ENCODE measurements around the gene PLK1. TPM values are rescaled to one million over a fixed set of nuclear protein-coding genes. Genes with fewer than 3 reads are reported as not detected.

Gene PLK1
- total and polyA plus RNA-seq, 2 of the 4 experiments (the other 2 are of a cell fraction): 19.4 to 59.0 TPM

- no peak for DNase-seq
- H3K27me3 ChIP-seq (ENCODE audit: control insufficient read depth, insufficient read depth, low read length): no peaks in the 10 kb centered on the region
- H3K9ac ChIP-seq (ENCODE audit: low read depth, low read length): no peak overlapping the region
- H2BK15ac ChIP-seq (ENCODE audit: low read depth, low read length): no peak overlapping the region
- ChIA-PET CTCF (interaction anchor here (1.3 kb wide), 1 partner anchor 9 kb away, joined by 3 read pairs; no protein-coding TSS in a partner anchor), POLR2A (ENCODE audit: unreplicated experiment) (no interaction called here)
- H2AK9ac ChIP-seq (replicated peaks; ENCODE audit: low read depth, low read length, poor library complexity): peak overlapping the region; percentile 48
- no peak overlapping the region for H2BK20ac ChIP-seq (ENCODE audit: low read depth, low read length)
- no peak overlapping the region for H3K4ac ChIP-seq (ENCODE audit: low read depth, low read length)
- H2AK5ac ChIP-seq (ENCODE audit: low read depth, low read length): no peak overlapping the region
- H3K23ac ChIP-seq (ENCODE audit: low read depth, low read length): no peak overlapping the region
- in situ Hi-C loops (cut with MboI; ENCODE audit: low sequenced_read_pairs) (loop anchor here (25.0 kb wide), 1 partner anchor 829 kb away; no protein-coding TSS in a partner anchor), dilution Hi-C loops (cut with HindIII; ENCODE audit: low sequenced_read_pairs, unreplicated experiment) (no loop called here), intact Hi-C loops (cut with micrococcal nuclease) (no loop called here)
- TF ChIP-seq SMC3 (IDR thresholded peaks at IDR 0.05; ENCODE audit: low read depth, low read length) (no peak), MAZ (IDR thresholded peaks at IDR 0.05; ENCODE audit: borderline replicate concordance, low read depth, low read length) (no peak), CEBPB (IDR thresholded peaks at IDR 0.05; ENCODE audit: low read depth, low read length) (no peak), POLR2A (IDR thresholded peaks at IDR 0.05; ENCODE audit: low read depth, low read length) (no peak)
- H3K4me1 ChIP-seq (ENCODE audit: control insufficient read depth, insufficient read depth, low read length): peaks cover 13% of the 10 kb centered on the region
- H4K91ac ChIP-seq (ENCODE audit: insufficient read depth, low read depth, low read length): no peak overlapping the region
- H2AFZ ChIP-seq (replicated peaks; ENCODE audit: low read length, poor library complexity): peak overlapping the region; percentile 29
- H3K4me2 ChIP-seq (ENCODE audit: low read depth, low read length): no peak overlapping the region
- H3K27ac ChIP-seq (ENCODE audit: insufficient read depth, low read length): no peak overlapping the region
- peaks cover 8% of the 10 kb centered on the region; the same call in 1 of the 2 replicates for H3K9me1 ChIP-seq (ENCODE audit: insufficient read depth, low read length)
- no peak overlapping the region for H3K4me3 ChIP-seq (ENCODE audit: insufficient read depth, low read depth, low read length)
- H3K14ac ChIP-seq (replicated peaks; ENCODE audit: low read depth, low read length): no peak overlapping the region
- no peak overlapping the region for H2BK5ac ChIP-seq (ENCODE audit: low read depth, low read length, poor library complexity, severe bottlenecking)
- peaks cover 34% of the 10 kb centered on the region for H3K36me3 ChIP-seq (ENCODE audit: control insufficient read depth, insufficient read depth, low read length)
- WGBS, 2 experiments (ENCODE audit: extremely low coverage in 2 of 2, insufficient read length in 1 of 2): no CpG with 5 or more reads among the region's 3 CpGs
- BruUV-seq (replicated peaks): no TSS peak
- no peak overlapping the region for H2BK120ac ChIP-seq (ENCODE audit: low read depth, low read length)
- no peak overlapping the region for H4K5ac ChIP-seq (ENCODE audit: low read depth, low read length)
- H3K56ac ChIP-seq (ENCODE audit: extremely low read depth, insufficient read depth, low read length): no peak overlapping the region
- peaks cover 46 to 57% of the 10 kb centered on the region in 2 experiments for H3K79me1 ChIP-seq (ENCODE audit: low read depth in 1 of 2, low read length in 2 of 2)
- H3K18ac ChIP-seq (ENCODE audit: low read depth, low read length): no peak overlapping the region
- H4K8ac ChIP-seq (ENCODE audit: low read depth in 2 of 2, low read length in 2 of 2): no peak overlapping the region
- no peak for ATAC-seq (ENCODE audit: low read depth)
- no peaks in the 10 kb centered on the region for H3K9me3 ChIP-seq (ENCODE audit: control insufficient read depth, insufficient read depth, low read length)
- peaks cover 29% of the 10 kb centered on the region for H4K20me1 ChIP-seq (ENCODE audit: insufficient read depth, low read length)
These were observed 4.8 kb downstream of the PLK1 start for GRCh38 chr16:23683487-23683886.

Measured in IMR-90 (cell line).